ENCODE results near the gene FBXO48. TPM values are rescaled to one million over a fixed set of nuclear protein-coding genes. Genes with fewer than 3 reads are reported as not detected.

The FBXO48 gene
- total and polyA plus RNA-seq, 2 of the 8 experiments (the other 6 are each of a cell fraction or from before 2014, with no cell fraction given): 1.1 to 1.5 TPM

- no peak overlapping the region for H4K8ac ChIP-seq (ENCODE audit: extremely low read depth, insufficient read depth, low read length)
- no peak overlapping the region for H2AK5ac ChIP-seq (ENCODE audit: low read depth, low read length)
- no peaks in the 10 kb centered on the region for H3K79me2 ChIP-seq (ENCODE audit: control insufficient read depth in 1 of 2, insufficient read depth in 2 of 2, low read length in 2 of 2)
- no peaks in the 10 kb centered on the region for H3K23me2 ChIP-seq (ENCODE audit: low read depth, low read length)
- DNase-seq (ENCODE audit: low read depth in 1 of 2, low spot score in 2 of 2) (no peak), FAIRE-seq (no peak)
- no peak overlapping the region for H2BK20ac ChIP-seq (ENCODE audit: low read length)
- H3K4me2 ChIP-seq (ENCODE audit: insufficient read depth in 1 of 2, low read depth in 2 of 2, low read length in 2 of 2): no peak overlapping the region
- H4K5ac ChIP-seq (ENCODE audit: insufficient read length, low read depth, low read length): no peak overlapping the region
- H4K91ac ChIP-seq (replicated peaks; ENCODE audit: insufficient read length, low read length): no peak overlapping the region
- TF ChIP-seq ATF2 (IDR thresholded peaks at IDR 0.05; ENCODE audit: low read length): no peak
- no peak for TF ChIP-seq BACH1 (IDR thresholded peaks at IDR 0.05; ENCODE audit: low read length)
- no peak for TF ChIP-seq BRCA1 (IDR thresholded peaks at IDR 0.05; ENCODE audit: low read depth, low read length)
- no peak for TF ChIP-seq SIX5 (IDR thresholded peaks at IDR 0.05; ENCODE audit: low read depth, low read length)
- no peak for TF ChIP-seq RAD21 (IDR thresholded peaks at IDR 0.05 in 1 of 2, conservative IDR thresholded peaks at IDR 0.05 in 1 of 2; ENCODE audit: low read depth in 2 of 2, low read length in 2 of 2)
- TF ChIP-seq MAX (IDR thresholded peaks at IDR 0.05): no peak
- TF ChIP-seq KDM1A (IDR thresholded peaks at IDR 0.05; ENCODE audit: borderline replicate concordance, low read length): no peak
- no peak for TF ChIP-seq ZNF274 (IDR thresholded peaks at IDR 0.05; ENCODE audit: borderline replicate concordance, extremely low read depth, low read length)
- no peak for TF ChIP-seq CHD2 (IDR thresholded peaks at IDR 0.05; ENCODE audit: low read length)
- no peak for TF ChIP-seq POLR2A (IDR thresholded peaks at IDR 0.05; ENCODE audit: control extremely low read depth in 1 of 2, low read depth in 2 of 2, low read length in 2 of 2)
- no peak for TF ChIP-seq KDM5A (IDR thresholded peaks at IDR 0.05; ENCODE audit: low read length)
- H4K20me1 ChIP-seq (replicated peaks in 1 of 2; ENCODE audit: control insufficient read depth in 1 of 2, insufficient read depth in 2 of 2, low read length in 2 of 2): no peaks in the 10 kb centered on the region
- no peak overlapping the region for H2BK5ac ChIP-seq (ENCODE audit: low read depth, low read length)
- no peaks in the 10 kb centered on the region for H3K27me3 ChIP-seq (replicated peaks in 1 of 4; ENCODE audit: control insufficient read depth in 3 of 4, extremely low read depth in 1 of 4, insufficient read depth in 3 of 4, low read length in 3 of 4)
- ChIA-PET POLR2A (ENCODE audit: partially characterized antibody) (no interaction called here), CTCF (ENCODE audit: partially characterized antibody) (no interaction called here)
- no peak overlapping the region for H3K23ac ChIP-seq (ENCODE audit: insufficient read length)
- no peaks in the 10 kb centered on the region for H3K4me1 ChIP-seq (replicated peaks in 1 of 4; ENCODE audit: control insufficient read depth in 3 of 4, insufficient read depth in 4 of 4, low read length in 3 of 4)
- H2BK120ac ChIP-seq (replicated peaks; ENCODE audit: low read depth, low read length): no peak overlapping the region
- no peak overlapping the region for H3K27ac ChIP-seq (ENCODE audit: low read depth, low read length)
- H2AFZ ChIP-seq (ENCODE audit: low read length): no peak overlapping the region
- H3K4ac ChIP-seq (replicated peaks; ENCODE audit: insufficient read length, low read depth, low read length): no peak overlapping the region
- no peaks in the 10 kb centered on the region for H3K79me1 ChIP-seq (ENCODE audit: low read depth, low read length)
- H3K4me3 ChIP-seq (ENCODE audit: extremely low read depth in 1 of 4, insufficient read depth in 2 of 4, low read depth in 3 of 4, low read length in 4 of 4): no peak overlapping the region
- H3K14ac ChIP-seq (ENCODE audit: insufficient read length): no peak overlapping the region
- no peak overlapping the region for H3K9ac ChIP-seq (replicated peaks in 1 of 4; ENCODE audit: extremely low read depth in 1 of 4, low read depth in 3 of 4, low read length in 3 of 4)
- H3K36me3 ChIP-seq (ENCODE audit: control insufficient read depth in 2 of 4, insufficient read depth in 4 of 4, low read length in 3 of 4): no peaks in the 10 kb centered on the region
- no peak overlapping the region for H3K18ac ChIP-seq (ENCODE audit: extremely low read depth, low read length)
- WGBS, 2 experiments (ENCODE audit: extremely low coverage in 1 of 2, insufficient coverage in 1 of 2, insufficient read length in 1 of 2, insufficient replicate concordance in 2 of 2, low coverage in 1 of 2, low lambda C conversion rate in 2 of 2, missing lambda C conversion rate in 1 of 2): 81% methylated on average over 1 of the region's 1 CpG; no CpG with 5 or more reads in 1 of the 2 experiments
- no peak overlapping the region for H2BK12ac ChIP-seq (ENCODE audit: low read depth, low read length)
- no peak overlapping the region for H2BK15ac ChIP-seq (ENCODE audit: low read length)
- H3K56ac ChIP-seq (replicated peaks; ENCODE audit: insufficient read length, low read depth, low read length): no peak overlapping the region
- no peaks in the 10 kb centered on the region for H3K9me3 ChIP-seq (ENCODE audit: insufficient read depth in 2 of 2, low read depth in 1 of 2, low read length in 1 of 2)
These were observed 8.1 kb downstream of the FBXO48 start for GRCh38 chr2:68458981-68459380.
